HCT116 (cell line): ENCODE results near the gene ZNF48. TPM values are rescaled to one million over a fixed set of nuclear protein-coding genes. Genes with fewer than 3 reads are reported as not detected.

Source experiments
- ATAC-seq: fragments of 200-7000 bp; cut with Tn5 transposase; 2 replicates; pipeline ENCODE4 v1.9.1; 2020; ENCODE audit warnings: mild to moderate bottlenecking, moderate library complexity
- BruUV-seq: library from RNA; stranded (reverse); fragments of 400-500 nt; replicated peaks from 2 replicates; lab custom pipeline; 2021; lab: Mats Ljungman, UMichigan
- CTCF ChIA-PET: fragments of 300-600 bp; sonication (Branson Sonifier 250); formaldehyde crosslinking; loops from one replicate; lab custom pipeline; 2021; ENCODE audit warnings: antibody characterized with exemption; lab: Charles Lee
- POLR2A ChIA-PET: fragments of 300-600, 350-600 bp; sonication (Branson Sonifier 250); formaldehyde crosslinking; loops from one replicate; lab custom pipeline; 2021; ENCODE audit warnings: antibody characterized with exemption; lab: Charles Lee
- RAD21 ChIA-PET, 2 experiments: fragments of 300-600 bp; sonication (Branson Sonifier 250); formaldehyde crosslinking; loops; one replicate each; lab custom pipeline; 2023; ENCODE audit warnings: low total read pairs in 2 of 2; ENCODE audit not compliant: uncharacterized antibody in 2 of 2, unreplicated experiment in 2 of 2, low non-redundant PET in 1 of 2; lab: Charles Lee
- DNase-seq: peaks from one replicate; pipeline ENCODE4 v3.0.0-alpha.2; 2010; ENCODE audit warnings: low read depth, low spot score
- H2AFZ ChIP-seq: fragments of 200-600 bp; shearing (Covaris generic), sonication (generic); 2 replicates; pipeline ENCODE4 v1.6.1; 2017; ENCODE audit warnings: low read depth, mixed run types, mixed read lengths, antibody characterized with exemption, low read length; ENCODE audit not compliant: poor library complexity, severe bottlenecking
- H3K27ac ChIP-seq: 2 replicates; pipeline ENCODE4 v1.5.1; 2012; ENCODE audit warnings: low read depth, low read length
- H3K27me3 ChIP-seq: fragments of 200-600 bp; sonication (generic); 2 replicates; pipeline ENCODE4 v1.6.1; 2016; ENCODE audit warnings: mixed run types, low read length, mixed read lengths; ENCODE audit not compliant: insufficient read depth
- H3K36me3 ChIP-seq, 2 experiments: fragments of 200-500 bp in 1 of 2; fragments of 200-600 bp in 1 of 2; sonication (Bioruptor generic) in 1 of 2; sonication (generic) in 1 of 2; 2 replicates each; pipeline versions ENCODE4 v1.5.1 to v1.6.1; 2014 to 2016; ENCODE audit warnings: low read length in 2 of 2, inconsistent platforms in 1 of 2, mixed read lengths in 1 of 2, mixed run types in 1 of 2; ENCODE audit not compliant: insufficient read depth in 2 of 2, control insufficient read depth in 1 of 2
- H3K4me1 ChIP-seq, 2 experiments: fragments of 200-600 bp in 1 of 2; sonication (generic) in 1 of 2; 2 replicates each; pipeline versions ENCODE4 v1.5.1 to v1.6.1; 2012 to 2017; ENCODE audit warnings: low read length in 2 of 2, inconsistent platforms in 1 of 2, mild to moderate bottlenecking in 1 of 2, mixed read lengths in 1 of 2, mixed run types in 1 of 2, moderate library complexity in 1 of 2; ENCODE audit not compliant: insufficient read depth in 2 of 2, control insufficient read depth in 1 of 2
- H3K4me2 ChIP-seq: fragments of 200-600 bp; sonication (generic); 2 replicates; pipeline ENCODE4 v1.6.1; 2017; ENCODE audit warnings: mixed run types, low read length, mixed read lengths
- H3K4me3 ChIP-seq, 2 experiments: fragments of 200-600 bp in 1 of 2; sonication (generic) in 1 of 2; replicated peaks in 1 of 2; 2 replicates each; pipeline ENCODE4 v1.5.1; 2011 to 2016; ENCODE audit warnings: low read length in 2 of 2, control low read depth in 1 of 2, low read depth in 1 of 2, mild to moderate bottlenecking in 1 of 2, mixed read lengths in 1 of 2, mixed run types in 1 of 2
- H3K79me2 ChIP-seq: fragments of 200-600 bp; sonication (generic); 2 replicates; pipeline ENCODE4 v1.6.1; 2017; ENCODE audit warnings: mild to moderate bottlenecking, mixed run types, low read length, moderate library complexity, mixed read lengths; ENCODE audit not compliant: insufficient read depth
- H3K9ac ChIP-seq: fragments of 200-600 bp; sonication (generic); 2 replicates; pipeline ENCODE4 v1.6.1; 2016; ENCODE audit warnings: low read length, mixed read lengths
- H3K9me2 ChIP-seq: fragments of 200-600 bp; sonication (generic), shearing (Covaris generic); 2 replicates; pipeline ENCODE4 v1.6.1; 2017; ENCODE audit warnings: mixed run types, mild to moderate bottlenecking, moderate library complexity; ENCODE audit not compliant: insufficient read depth
- H3K9me3 ChIP-seq, 2 experiments: fragments of 200-500 bp in 1 of 2; fragments of 200-600 bp in 1 of 2; sonication (Bioruptor generic) in 1 of 2; sonication (generic) in 1 of 2; 2 replicates each; pipeline ENCODE4 v1.6.1; 2014 to 2017; ENCODE audit warnings: low read length in 2 of 2, mixed read lengths in 2 of 2, inconsistent platforms in 1 of 2, low read depth in 1 of 2, mild to moderate bottlenecking in 1 of 2, mixed run types in 1 of 2, moderate library complexity in 1 of 2; ENCODE audit not compliant: control insufficient read depth in 1 of 2, insufficient read depth in 1 of 2
- H4K20me1 ChIP-seq: fragments of 200-600 bp; sonication (generic), shearing (Covaris generic); 2 replicates; pipeline ENCODE4 v1.6.1; 2017; ENCODE audit warnings: mixed run types, mild to moderate bottlenecking, moderate library complexity; ENCODE audit not compliant: insufficient read depth
- ATF3 ChIP-seq: IDR thresholded peaks from 2 replicates; pipeline ENCODE4 v1.6.1; 2012
- CBX3 ChIP-seq: IDR thresholded peaks from 2 replicates; pipeline ENCODE4 v1.6.1; 2012; ENCODE audit warnings: low read depth
- CEBPB ChIP-seq: IDR thresholded peaks from 2 replicates; pipeline ENCODE4 v1.6.1; 2012; ENCODE audit warnings: low read depth
- CTCF ChIP-seq, 3 experiments: fragments of 200-600 bp in 1 of 3; sonication (generic) in 1 of 3; IDR thresholded peaks in 2 of 3; conservative IDR thresholded peaks in 1 of 3; 2 replicates each; pipeline ENCODE4 v1.5.1; 2012 to 2017; ENCODE audit warnings: low read depth in 2 of 3, low read length in 2 of 3, antibody characterized with exemption in 1 of 3, borderline replicate concordance in 1 of 3, control low read depth in 1 of 3, mild to moderate bottlenecking in 1 of 3, mixed read lengths in 1 of 3, mixed run types in 1 of 3, moderate library complexity in 1 of 3; ENCODE audit not compliant: insufficient read depth in 1 of 3
- EGR1 ChIP-seq: IDR thresholded peaks from 2 replicates; pipeline ENCODE4 v1.6.1; 2012; ENCODE audit warnings: low read depth
- EZH2 ChIP-seq: fragments of 200-600 bp; sonication (generic); IDR thresholded peaks from 2 replicates; pipeline ENCODE4 v1.6.1; 2017; ENCODE audit warnings: antibody characterized with exemption, mixed run types
- EZH2phosphoT487 ChIP-seq: fragments of 200-600 bp; IDR thresholded peaks from 2 replicates; pipeline ENCODE4 v1.6.1; 2018; ENCODE audit warnings: antibody characterized with exemption, borderline replicate concordance
- FOSL1 ChIP-seq: IDR thresholded peaks from 2 replicates; pipeline ENCODE4 v1.6.1; 2012; ENCODE audit warnings: low read depth
- MAX ChIP-seq: IDR thresholded peaks from 2 replicates; pipeline ENCODE4 v1.6.1; 2012
- POLR2A ChIP-seq: IDR thresholded peaks from 2 replicates; pipeline ENCODE4 v1.7.0; 2011; ENCODE audit warnings: borderline replicate concordance; ENCODE audit not compliant: insufficient read depth, insufficient read length; ENCODE audit errors: extremely low read depth
- POLR2AphosphoS5 ChIP-seq: IDR thresholded peaks from 2 replicates; pipeline ENCODE4 v1.6.1; 2011; ENCODE audit warnings: mild to moderate bottlenecking, low read depth, low read length, moderate library complexity
- RAD21 ChIP-seq: IDR thresholded peaks from 2 replicates; pipeline ENCODE4 v1.6.1; 2012; ENCODE audit warnings: low read depth, mild to moderate bottlenecking
- SP1 ChIP-seq: IDR thresholded peaks from 2 replicates; pipeline ENCODE4 v1.6.1; 2012; ENCODE audit warnings: low read depth
- SRF ChIP-seq: IDR thresholded peaks from 2 replicates; pipeline ENCODE4 v1.6.1; 2012; ENCODE audit warnings: low read depth
- TCF7L2 ChIP-seq: IDR thresholded peaks from 2 replicates; pipeline ENCODE4 v1.7.0; 2011; ENCODE audit warnings: borderline replicate concordance, inconsistent platforms; ENCODE audit not compliant: insufficient read depth, insufficient read length; ENCODE audit errors: extremely low read depth
- YY1 ChIP-seq: IDR thresholded peaks from 2 replicates; pipeline ENCODE4 v1.6.1; 2011; ENCODE audit warnings: low read length, low read depth, moderate library complexity, mild to moderate bottlenecking; ENCODE audit not compliant: insufficient replicate concordance; ENCODE audit errors: extremely low read depth
- ZFX ChIP-seq: fragments of 450-650 bp; IDR thresholded peaks from 2 replicates; pipeline ENCODE4 v1.6.1; 2017
- ZNF274 ChIP-seq: fragments of 200-500 bp; sonication (Bioruptor generic); IDR thresholded peaks from 2 replicates; pipeline ENCODE4 v1.6.1; 2014; ENCODE audit warnings: mild to moderate bottlenecking, low read depth, low read length, inconsistent platforms
- intact Hi-C: fragments of 100-400 bp; cut with micrococcal nuclease; formaldehyde crosslinking; loops from 2 replicates; pipeline ENCODE4 v1.10.0; 2022
- total RNA-seq: library from RNA; stranded (reverse); gene quantifications from one replicate; pipeline ENCODE4 v1.2.1, GENCODE V29; 2021; ENCODE audit not compliant: unreplicated experiment

Gene ZNF48
- total RNA-seq, 1 experiment from 2014 or later = 17.9 TPM

- DNase-seq = no peak
- TF ChIP-seq CEBPB (no peak), FOSL1 (no peak), SRF (no peak), POLR2AphosphoS5 (no peak), POLR2A (no peak), ATF3 (no peak), ZNF274 (no peak), MAX (no peak), ZFX (no peak), RAD21 (no peak), CBX3 (no peak), EGR1 (no peak), TCF7L2 (no peak), CTCF (IDR thresholded peaks at IDR 0.05 in 2 of 3, conservative IDR thresholded peaks at IDR 0.05 in 1 of 3; ENCODE audit: borderline replicate concordance in 1 of 3, insufficient read depth in 1 of 3, low read depth in 2 of 3, low read length in 2 of 3) (no peak), YY1 (no peak), EZH2phosphoT487 (no peak), SP1 (no peak), EZH2 (no peak)
Measured at GRCh38 chr16:30361180-30361579, 34.0 kb upstream of the ZNF48 start.

More at GRCh38 chr16:30361180-30361579, 34.0 kb upstream of the ZNF48 start:
- H3K9me2 ChIP-seq = no peaks in the 10 kb centered on the region
- H3K27ac ChIP-seq = no peak overlapping the region
- peaks cover 23 to 37% of the 10 kb centered on the region in 2 experiments for H3K36me3 ChIP-seq
- ChIA-PET RAD21 (no interaction called here), POLR2A (no interaction called here), CTCF (no interaction called here)
- ATAC-seq = no peak
- H3K9ac ChIP-seq = no peak overlapping the region
- H3K9me3 ChIP-seq = no peaks in the 10 kb centered on the region
- H3K4me3 ChIP-seq = no peak overlapping the region
- intact Hi-C loops = no loop called here
- no peak overlapping the region for H2AFZ ChIP-seq
- H3K27me3 ChIP-seq = no peaks in the 10 kb centered on the region
- H3K4me2 ChIP-seq = no peak overlapping the region
- BruUV-seq = no TSS peak
- no peaks in the 10 kb centered on the region for H4K20me1 ChIP-seq
- peaks cover 59% of the 10 kb centered on the region for H3K79me2 ChIP-seq
- H3K4me1 ChIP-seq = peaks cover 9 to 14% of the 10 kb centered on the region in 2 experiments
